ENCODE results near the gene ECE1.

Gene ECE1

GRCh38 chr1:21332554-21333311 lies 42.5 kb upstream of the ECE1 start:
- H3K36me3 ChIP-seq, result peaks cover 2% of the 10 kb centered on the region; the same call in 1 of the 2 replicates
- H3K4me3 ChIP-seq (ENCODE audit: low read depth, low read length), result no peak overlapping the region
- H3K27me3 ChIP-seq (ENCODE audit: insufficient read depth, low read depth, severe bottlenecking), result no peaks in the 10 kb centered on the region
- TF ChIP-seq, protein P1, sequence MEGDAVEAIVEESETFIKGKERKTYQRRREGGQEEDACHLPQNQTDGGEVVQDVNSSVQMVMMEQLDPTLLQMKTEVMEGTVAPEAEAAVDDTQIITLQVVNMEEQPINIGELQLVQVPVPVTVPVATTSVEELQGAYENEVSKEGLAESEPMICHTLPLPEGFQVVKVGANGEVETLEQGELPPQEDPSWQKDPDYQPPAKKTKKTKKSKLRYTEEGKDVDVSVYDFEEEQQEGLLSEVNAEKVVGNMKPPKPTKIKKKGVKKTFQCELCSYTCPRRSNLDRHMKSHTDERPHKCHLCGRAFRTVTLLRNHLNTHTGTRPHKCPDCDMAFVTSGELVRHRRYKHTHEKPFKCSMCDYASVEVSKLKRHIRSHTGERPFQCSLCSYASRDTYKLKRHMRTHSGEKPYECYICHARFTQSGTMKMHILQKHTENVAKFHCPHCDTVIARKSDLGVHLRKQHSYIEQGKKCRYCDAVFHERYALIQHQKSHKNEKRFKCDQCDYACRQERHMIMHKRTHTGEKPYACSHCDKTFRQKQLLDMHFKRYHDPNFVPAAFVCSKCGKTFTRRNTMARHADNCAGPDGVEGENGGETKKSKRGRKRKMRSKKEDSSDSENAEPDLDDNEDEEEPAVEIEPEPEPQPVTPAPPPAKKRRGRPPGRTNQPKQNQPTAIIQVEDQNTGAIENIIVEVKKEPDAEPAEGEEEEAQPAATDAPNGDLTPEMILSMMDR (IDR thresholded peaks at IDR 0.05; ENCODE audit: low read depth, low read length), result no peak
- peak; percentile 40 for DNase-seq
- H3K27ac ChIP-seq, result peak overlapping the region; percentile 34; the same call in 1 of the 2 replicates
- no peaks in the 10 kb centered on the region for H3K9me3 ChIP-seq (ENCODE audit: severe bottlenecking)

DNA sequence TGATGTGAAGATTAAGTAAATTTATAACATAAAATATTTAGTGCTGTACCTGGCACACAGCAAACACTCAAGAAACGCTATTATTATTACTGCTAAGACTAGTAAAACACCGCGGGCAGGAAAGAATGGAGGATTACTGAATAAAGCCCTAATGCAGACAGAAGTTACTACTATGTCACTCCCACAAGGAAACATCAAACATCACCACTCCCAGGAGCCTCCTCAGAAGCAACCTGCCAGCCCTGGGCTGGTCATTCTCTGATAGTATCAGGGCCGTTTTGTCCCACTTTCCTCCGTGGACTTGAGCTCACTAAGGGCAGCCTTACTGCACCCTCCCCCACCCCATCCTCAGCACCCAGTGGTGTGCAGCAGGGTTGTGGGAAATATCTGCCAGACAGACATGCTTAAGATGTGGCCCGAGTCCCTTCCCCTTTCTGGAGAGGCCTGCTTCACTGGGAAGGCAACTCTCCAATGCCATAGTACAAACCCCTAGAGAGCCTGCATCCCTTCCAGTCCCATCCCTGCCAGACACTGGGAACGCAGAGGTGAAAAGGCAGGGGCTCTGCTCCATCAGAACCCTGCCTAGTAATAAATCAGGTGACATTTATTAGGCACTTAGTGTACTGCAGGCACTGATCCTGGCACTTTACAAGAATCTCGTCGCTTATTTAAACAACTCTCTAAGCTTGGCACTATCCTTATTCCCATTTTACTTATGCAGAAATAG lies 41.7 kb upstream of the ECE1 start:
- TF ChIP-seq, protein P1 (IDR thresholded peaks at IDR 0.05; ENCODE audit: low read depth, low read length), result no peak

DNA sequence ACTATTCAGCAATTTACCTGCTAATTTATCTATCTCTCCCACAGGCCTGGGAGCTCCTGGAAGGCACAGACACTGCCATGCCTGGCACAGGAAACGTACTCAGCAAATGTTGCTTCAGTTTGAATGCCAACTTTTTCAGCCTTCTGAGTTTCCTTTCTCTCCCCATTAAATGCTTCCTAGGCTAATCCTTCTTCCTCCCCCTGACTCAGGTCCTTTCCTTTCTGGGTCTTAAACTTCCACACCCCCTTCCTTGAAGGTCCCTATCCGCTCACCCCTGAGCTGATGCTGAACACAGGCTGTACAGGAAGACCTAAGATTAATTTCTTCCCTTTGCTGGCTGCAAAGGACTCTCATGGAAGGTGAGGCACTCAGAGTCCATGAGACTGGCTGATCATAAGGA lies 40.3 kb upstream of the ECE1 start:
- TF ChIP-seq, protein P1 (IDR thresholded peaks at IDR 0.05; ENCODE audit: low read depth, low read length), result no peak
- H3K4me3 ChIP-seq (ENCODE audit: low read depth, low read length), result no peak overlapping the region
- H3K27me3 ChIP-seq (ENCODE audit: insufficient read depth, low read depth, severe bottlenecking), result no peaks in the 10 kb centered on the region
- DNase-seq, result no peak
- no peaks in the 10 kb centered on the region for H3K9me3 ChIP-seq (ENCODE audit: severe bottlenecking)
- no peak overlapping the region for H3K27ac ChIP-seq
- peaks cover 2% of the 10 kb centered on the region; the same call in 1 of the 2 replicates for H3K36me3 ChIP-seq

More for the DNA sequence above, 41.7 kb upstream of the ECE1 start:
- no peaks in the 10 kb centered on the region for H3K9me3 ChIP-seq (ENCODE audit: severe bottlenecking)
- H3K4me3 ChIP-seq (ENCODE audit: low read depth, low read length), result no peak overlapping the region
- no peaks in the 10 kb centered on the region for H3K27me3 ChIP-seq (ENCODE audit: insufficient read depth, low read depth, severe bottlenecking)
- peaks cover 2% of the 10 kb centered on the region; the same call in 1 of the 2 replicates for H3K36me3 ChIP-seq
- H3K27ac ChIP-seq, result peak overlapping the region; percentile 43
- no peak for DNase-seq

DNA sequence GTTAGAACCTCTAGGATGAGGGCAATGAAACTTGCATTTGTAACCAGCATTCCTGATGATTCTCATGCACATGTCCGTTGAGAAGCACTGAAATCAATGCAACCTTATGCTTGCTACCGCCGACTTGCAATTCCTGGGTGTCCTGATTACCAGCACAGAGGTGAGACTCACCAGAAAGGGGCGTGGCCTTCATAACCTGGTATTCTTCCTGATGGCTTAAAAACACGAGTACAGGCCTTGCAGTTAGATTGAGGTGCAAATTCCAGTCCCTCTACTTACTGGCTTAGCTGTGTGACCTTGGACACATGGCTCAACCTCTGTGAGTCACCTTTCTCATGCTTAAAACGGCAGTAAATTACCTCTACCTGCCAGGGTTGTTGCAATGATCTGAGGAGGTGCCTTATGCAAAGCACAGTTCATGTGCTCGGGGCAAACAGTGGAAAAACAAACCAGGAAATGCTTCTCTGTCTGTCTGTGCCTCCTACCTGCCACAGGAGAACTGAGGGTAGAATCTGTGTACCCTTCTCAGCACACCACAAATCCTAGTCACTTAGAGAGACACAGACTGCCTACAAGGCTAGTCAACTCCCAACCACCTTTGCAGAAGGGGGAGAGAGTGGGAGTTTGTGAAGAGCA lies 39.1 kb upstream of the ECE1 start:
- Histone ChIP-seq H3K27me3 (ENCODE audit: insufficient read depth, low read depth, severe bottlenecking) (no peaks in the 10 kb centered on the region), H3K9me3 (ENCODE audit: severe bottlenecking) (no peaks in the 10 kb centered on the region), H3K4me3 (ENCODE audit: low read depth, low read length) (no peak overlapping the region), H3K27ac (no peak overlapping the region), H3K36me3 (peaks cover 2% of the 10 kb centered on the region; the same call in 1 of the 2 replicates)
- TF ChIP-seq, protein P1 (IDR thresholded peaks at IDR 0.05; ENCODE audit: low read depth, low read length), result no peak
- no peak for DNase-seq

DNA sequence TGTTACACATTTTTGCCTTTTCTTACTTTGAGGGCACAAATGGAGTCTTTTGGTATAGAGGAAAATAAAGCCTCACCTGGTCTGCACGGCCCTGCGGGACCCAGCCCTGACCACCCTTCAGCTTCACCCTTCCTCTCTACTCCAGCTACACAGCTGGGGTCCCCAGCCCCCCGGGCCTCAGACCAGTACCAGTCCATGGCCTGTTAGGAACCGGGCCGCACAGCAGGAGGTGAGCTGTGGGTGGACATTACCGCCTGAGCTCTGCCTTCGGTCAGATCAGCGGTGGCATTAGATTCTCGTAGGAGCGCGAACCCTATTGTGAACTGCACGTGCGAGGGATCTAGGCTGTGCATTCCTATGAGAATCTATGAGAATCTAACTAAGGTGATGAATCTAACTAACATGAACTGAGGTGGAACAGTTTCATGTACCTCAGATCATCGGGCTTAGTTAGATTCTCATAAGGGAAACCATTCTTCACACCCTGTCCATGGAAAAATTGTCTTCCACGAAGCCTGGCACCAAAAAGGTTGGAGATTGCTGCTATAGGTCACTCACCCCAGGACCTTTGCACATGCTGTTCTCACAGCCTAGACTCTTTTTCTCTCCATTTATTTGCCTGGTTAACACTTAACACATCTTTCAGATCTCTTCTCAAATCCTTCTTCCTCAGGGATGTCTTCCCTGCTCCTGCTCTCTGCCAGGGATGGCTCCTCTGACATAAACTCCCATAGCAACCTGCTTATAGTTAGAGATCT lies 37.5 kb upstream of the ECE1 start:
- H3K27ac ChIP-seq, result no peak overlapping the region
- no peak overlapping the region for H3K4me3 ChIP-seq (ENCODE audit: low read depth, low read length)
- no peaks in the 10 kb centered on the region for H3K9me3 ChIP-seq (ENCODE audit: severe bottlenecking)
- no peaks in the 10 kb centered on the region for H3K27me3 ChIP-seq (ENCODE audit: insufficient read depth, low read depth, severe bottlenecking)
- TF ChIP-seq, protein P1 (IDR thresholded peaks at IDR 0.05; ENCODE audit: low read depth, low read length), result no peak
- DNase-seq, result no peak
- peaks cover 2% of the 10 kb centered on the region; the same call in 1 of the 2 replicates for H3K36me3 ChIP-seq

All from WERI-Rb-1 (cell line).